ENCODE measurements around the gene DDX17.

Gene DDX17

DNA sequence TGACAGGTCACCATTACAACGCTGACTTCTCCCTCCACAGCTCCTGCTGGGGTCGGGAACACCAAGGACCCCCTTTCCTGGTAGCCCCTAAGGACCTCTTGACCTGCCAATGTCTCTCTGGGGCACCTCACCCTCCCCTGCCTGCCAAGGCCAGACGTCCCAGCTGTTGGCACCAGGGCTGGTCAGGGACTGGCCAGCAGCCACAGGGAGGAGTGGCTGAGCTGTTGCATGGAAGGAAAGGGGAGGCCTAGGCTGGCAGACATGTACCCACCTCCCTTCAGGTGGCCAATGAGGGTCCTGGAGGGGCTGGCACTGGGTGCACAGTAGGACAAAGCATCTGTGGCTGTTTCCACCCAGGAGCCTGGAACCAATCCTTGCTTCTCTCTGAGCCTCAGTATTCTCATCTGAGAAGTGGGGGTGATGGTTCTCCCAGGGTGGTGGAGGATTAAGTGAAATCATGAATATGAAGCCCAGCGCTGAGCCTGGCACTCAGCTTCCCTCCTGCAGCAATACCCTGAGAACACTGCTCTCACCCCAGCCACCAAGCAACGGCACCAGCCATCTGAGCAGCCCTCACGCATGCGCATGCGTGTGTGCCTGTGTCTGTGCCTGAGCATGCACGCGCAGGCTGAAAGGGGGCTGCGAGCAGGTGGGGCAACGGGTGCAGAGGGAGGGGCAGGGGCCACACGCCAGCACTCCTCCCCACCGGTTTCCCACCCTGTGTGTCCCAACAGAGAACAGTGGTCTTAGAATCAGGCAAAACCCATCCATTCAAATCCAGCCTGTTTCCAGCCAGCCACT, 57.0 kb downstream of the DDX17 start:
- no peak overlapping the region for H3K4me3 ChIP-seq (ENCODE audit: low read length)
- TF ChIP-seq, protein P1, sequence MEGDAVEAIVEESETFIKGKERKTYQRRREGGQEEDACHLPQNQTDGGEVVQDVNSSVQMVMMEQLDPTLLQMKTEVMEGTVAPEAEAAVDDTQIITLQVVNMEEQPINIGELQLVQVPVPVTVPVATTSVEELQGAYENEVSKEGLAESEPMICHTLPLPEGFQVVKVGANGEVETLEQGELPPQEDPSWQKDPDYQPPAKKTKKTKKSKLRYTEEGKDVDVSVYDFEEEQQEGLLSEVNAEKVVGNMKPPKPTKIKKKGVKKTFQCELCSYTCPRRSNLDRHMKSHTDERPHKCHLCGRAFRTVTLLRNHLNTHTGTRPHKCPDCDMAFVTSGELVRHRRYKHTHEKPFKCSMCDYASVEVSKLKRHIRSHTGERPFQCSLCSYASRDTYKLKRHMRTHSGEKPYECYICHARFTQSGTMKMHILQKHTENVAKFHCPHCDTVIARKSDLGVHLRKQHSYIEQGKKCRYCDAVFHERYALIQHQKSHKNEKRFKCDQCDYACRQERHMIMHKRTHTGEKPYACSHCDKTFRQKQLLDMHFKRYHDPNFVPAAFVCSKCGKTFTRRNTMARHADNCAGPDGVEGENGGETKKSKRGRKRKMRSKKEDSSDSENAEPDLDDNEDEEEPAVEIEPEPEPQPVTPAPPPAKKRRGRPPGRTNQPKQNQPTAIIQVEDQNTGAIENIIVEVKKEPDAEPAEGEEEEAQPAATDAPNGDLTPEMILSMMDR (conservative IDR thresholded peaks at IDR 0.05; ENCODE audit: low read length), result no peak
- DNase-seq (ENCODE audit: low read depth), result no peak

DNA sequence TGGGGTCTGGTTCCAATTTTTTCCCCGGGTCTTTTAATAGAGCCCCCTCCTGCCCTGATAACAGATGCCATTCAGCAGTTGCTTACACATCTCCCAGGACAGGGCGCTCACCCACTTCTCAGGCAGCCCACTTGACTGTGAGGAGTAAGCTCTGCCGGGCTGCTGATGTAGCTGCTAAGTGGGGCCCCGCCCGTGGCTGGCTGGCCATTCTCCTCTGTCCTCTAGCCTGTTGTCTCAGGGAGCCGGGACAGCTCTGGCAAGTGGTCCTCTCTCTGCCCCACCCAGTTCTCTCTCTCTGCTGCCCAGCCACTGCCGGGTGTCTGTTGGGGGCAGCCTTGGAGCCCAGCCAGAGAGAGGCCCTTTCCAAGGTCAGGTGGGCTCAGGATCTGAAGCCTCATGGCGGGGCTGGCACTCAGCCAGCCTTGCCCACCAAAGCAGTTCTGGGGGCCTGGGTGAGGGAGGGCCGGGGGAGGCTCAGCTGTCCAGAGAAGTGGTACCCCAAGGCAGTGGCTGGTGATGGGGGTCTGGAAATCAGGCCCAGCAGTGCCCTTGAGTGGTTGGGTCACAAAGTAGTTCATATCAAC, 60.0 kb downstream of the DDX17 start:
- TF ChIP-seq, protein P1 (conservative IDR thresholded peaks at IDR 0.05; ENCODE audit: low read length), result no peak
- no peak for DNase-seq (ENCODE audit: low read depth)
- no peak overlapping the region for H3K4me3 ChIP-seq (ENCODE audit: low read length)

DNA sequence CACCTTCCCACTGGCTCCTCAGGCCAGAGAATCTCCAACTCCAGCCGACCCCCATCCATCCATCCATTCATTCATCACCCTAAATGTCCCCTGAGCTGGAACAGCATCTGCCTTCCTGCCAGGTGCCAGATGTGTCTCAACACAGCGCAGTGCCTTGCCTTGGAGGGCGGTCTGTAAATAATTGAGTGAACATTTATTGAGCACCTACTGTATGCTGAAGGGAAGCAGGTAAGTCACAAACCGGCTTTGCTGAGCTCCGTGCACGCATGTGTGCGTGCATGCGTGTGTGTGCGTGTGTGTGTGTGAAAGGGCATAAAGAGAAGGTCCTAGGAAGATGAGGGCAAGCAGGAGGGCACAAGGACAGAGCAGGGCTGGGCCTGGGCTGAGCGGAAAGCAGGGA, 61.3 kb downstream of the DDX17 start:
- H3K4me3 ChIP-seq (ENCODE audit: low read length), result no peak overlapping the region
- no peak for DNase-seq (ENCODE audit: low read depth)
- TF ChIP-seq, protein P1 (conservative IDR thresholded peaks at IDR 0.05; ENCODE audit: low read length), result no peak

DNA sequence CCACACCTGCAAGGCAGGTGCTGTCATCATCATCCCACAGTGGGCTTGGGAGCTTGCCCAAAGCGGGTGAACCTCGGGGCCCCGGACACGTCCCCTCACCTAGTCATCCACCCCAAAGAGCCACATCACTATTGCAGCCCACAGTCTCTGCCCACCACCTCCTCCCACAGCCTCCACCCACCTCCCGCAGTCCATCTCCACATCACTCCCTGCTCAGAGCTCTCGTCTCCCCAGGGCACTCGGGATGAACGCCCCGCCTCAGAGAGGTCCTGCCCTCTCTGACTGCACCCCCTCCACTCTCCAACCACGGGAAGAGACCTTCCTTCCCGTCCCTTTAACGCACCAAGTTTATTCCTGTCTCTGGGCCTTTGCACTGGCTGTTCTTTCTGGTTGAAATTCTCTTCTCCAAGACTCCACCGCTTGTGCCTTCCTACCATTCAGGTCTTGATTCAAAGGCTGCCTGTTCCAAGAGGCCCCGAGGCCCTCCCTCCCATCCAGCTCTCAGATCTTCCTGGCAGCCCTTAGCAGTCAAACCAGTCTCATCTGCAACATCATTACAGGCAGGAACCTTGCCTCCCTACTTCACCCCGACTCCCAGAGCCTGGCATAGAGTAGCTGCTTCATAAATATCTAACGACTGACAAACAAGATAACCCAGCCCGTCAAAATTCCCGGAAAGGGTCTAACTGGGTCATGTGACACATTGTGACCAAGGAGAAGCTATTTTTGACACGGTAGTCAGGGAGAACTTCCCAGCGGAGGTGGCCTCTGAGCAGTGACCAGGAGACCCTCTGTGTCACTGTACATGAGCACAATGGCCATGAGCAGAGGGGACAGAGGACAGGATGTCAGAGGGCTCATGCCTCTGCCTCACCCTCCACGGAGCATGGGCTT, 62.2 kb downstream of the DDX17 start:
- DNase-seq (ENCODE audit: low read depth), result no peak
- TF ChIP-seq, protein P1 (conservative IDR thresholded peaks at IDR 0.05; ENCODE audit: low read length), result no peak
- H3K4me3 ChIP-seq (ENCODE audit: low read length), result no peak overlapping the region

DNA sequence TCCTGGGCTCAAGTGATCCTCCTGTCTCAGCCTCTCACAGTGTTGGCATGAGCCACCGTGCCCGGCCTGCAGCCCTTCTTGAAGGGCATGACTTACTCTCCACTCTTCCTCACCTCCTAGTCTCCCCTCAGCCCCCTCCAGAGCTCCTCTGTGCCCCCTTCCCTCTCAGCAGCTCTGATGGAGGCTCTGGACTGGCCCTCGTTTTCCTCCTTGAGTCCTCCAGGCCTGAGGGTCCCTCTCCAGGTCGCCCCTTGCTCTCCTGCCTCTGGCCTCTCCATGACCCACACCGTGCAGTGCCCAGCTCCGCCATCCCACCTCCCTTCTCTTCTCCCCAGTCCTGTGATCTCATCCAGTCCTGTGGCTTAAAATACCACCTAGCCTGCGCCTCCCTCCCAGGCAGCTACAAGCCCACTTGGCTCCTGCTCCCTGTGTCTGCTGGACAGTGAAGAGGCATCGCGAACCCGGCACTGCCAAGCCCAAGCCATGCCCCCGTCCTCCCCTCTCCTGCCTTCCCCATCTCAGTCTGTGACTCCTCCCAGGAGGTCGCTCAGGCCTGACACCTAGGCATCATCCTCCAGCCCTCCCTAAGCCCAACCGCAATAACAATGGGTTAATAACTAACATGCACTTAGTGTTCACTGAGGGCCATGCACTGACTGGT, 63.0 kb downstream of the DDX17 start:
- H3K4me3 ChIP-seq (ENCODE audit: low read length), result no peak overlapping the region
- TF ChIP-seq, protein P1 (conservative IDR thresholded peaks at IDR 0.05; ENCODE audit: low read length), result no peak
- DNase-seq (ENCODE audit: low read depth), result no peak

DNA sequence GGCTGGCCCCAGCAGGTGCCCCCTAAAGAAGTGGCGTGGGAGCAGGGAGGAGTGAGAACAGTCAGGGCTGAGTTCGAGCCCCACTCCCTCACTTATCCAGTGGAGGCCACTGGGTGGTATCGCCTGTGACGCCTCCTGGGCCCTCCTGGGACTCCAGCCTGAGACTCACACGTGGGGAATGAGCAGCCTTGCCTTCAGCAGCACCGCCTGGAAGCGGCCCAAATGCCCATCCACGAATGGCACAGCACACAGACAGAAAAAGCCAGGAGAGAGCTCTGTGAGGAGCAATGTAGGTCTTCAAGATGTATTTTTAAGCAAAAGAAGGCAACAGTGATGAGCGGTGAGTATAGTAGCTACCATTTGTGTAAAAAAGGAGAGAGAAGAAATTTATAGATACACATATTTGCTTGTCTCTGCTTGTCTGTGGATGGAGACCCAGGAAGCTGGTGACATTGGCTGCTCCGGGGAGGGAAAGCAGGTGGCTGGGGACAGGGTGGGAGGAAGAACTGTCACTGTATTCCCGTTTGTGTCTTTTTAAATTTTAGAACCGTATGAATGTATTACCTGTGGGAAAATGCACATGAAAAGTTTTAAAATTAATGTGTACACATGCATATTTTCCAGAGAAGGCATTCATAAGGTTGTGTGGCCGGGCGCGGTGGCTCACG, 64.4 kb downstream of the DDX17 start:
- TF ChIP-seq, protein P1 (conservative IDR thresholded peaks at IDR 0.05; ENCODE audit: low read length), result no peak
- H3K4me3 ChIP-seq (ENCODE audit: low read length), result no peak overlapping the region
- no peak for DNase-seq (ENCODE audit: low read depth)

All from AG10803 (cell line).